ENCODE data around the gene GID8.

- TF ChIP-seq POLR2AphosphoS5 (IDR thresholded peaks at IDR 0.05) = no peak
- TF ChIP-seq CTCF (IDR thresholded peaks at IDR 0.05) = no peak
Measured at GRCh38 chr20:62962891-62963613, 25.1 kb downstream of the GID8 start.
